HepG2 (cell line): ENCODE data around the gene ADRA2B. TPM values are rescaled to one million over a fixed set of nuclear protein-coding genes. Genes with fewer than 3 reads are reported as not detected.

Source experiments
- CC2D1A ChIP-seq: sonication (generic); formaldehyde crosslinking; IDR thresholded peaks from 2 replicates; pipeline ENCODE4 v1.8.1; 2023; ENCODE audit warnings: mild to moderate bottlenecking, missing genetic modification reagents
- CCDC6 ChIP-seq: sonication (generic); formaldehyde crosslinking; IDR thresholded peaks from 2 replicates; pipeline ENCODE4 v1.8.1; 2022; ENCODE audit warnings: mild to moderate bottlenecking, missing genetic modification reagents, moderate library complexity
- FOSL1 ChIP-seq: sonication (generic); formaldehyde crosslinking; IDR thresholded peaks from 2 replicates; pipeline ENCODE4 v1.9.0; 2021; ENCODE audit warnings: missing genetic modification reagents, borderline replicate concordance
- FOXA3 ChIP-seq: IDR thresholded peaks from 2 replicates; pipeline ENCODE4 v1.6.1; 2016; ENCODE audit warnings: missing genetic modification reagents, missing compliant biosample characterization
- FOXP4 ChIP-seq: sonication (generic); formaldehyde crosslinking; IDR thresholded peaks from 2 replicates; pipeline ENCODE4 v1.4.0; 2020; ENCODE audit warnings: missing genetic modification reagents
- HOMEZ ChIP-seq: IDR thresholded peaks from 2 replicates; pipeline ENCODE4 v1.6.1; 2016; ENCODE audit warnings: low read depth
- IRF2 ChIP-seq: IDR thresholded peaks from 2 replicates; pipeline ENCODE4 v1.6.1; 2018; ENCODE audit warnings: missing genetic modification reagents, missing compliant biosample characterization
- MAFF ChIP-seq: IDR thresholded peaks from 2 replicates; pipeline ENCODE4 v1.6.1; 2011; ENCODE audit warnings: low read depth, low read length, improper control_type of control experiment
- MIER2 ChIP-seq: IDR thresholded peaks from 2 replicates; pipeline ENCODE4 v1.6.1; 2016; ENCODE audit warnings: missing biosample characterization, missing genetic modification reagents
- NFKBIZ ChIP-seq: IDR thresholded peaks from 2 replicates; pipeline ENCODE4 v1.6.1; 2018; ENCODE audit warnings: missing genetic modification reagents, missing compliant biosample characterization
- PHF21A ChIP-seq: sonication (generic); formaldehyde crosslinking; IDR thresholded peaks from 2 replicates; pipeline ENCODE4 v1.5.0; 2020; ENCODE audit warnings: mild to moderate bottlenecking, missing genetic modification reagents
- SALL1 ChIP-seq: sonication (generic); formaldehyde crosslinking; IDR thresholded peaks from 2 replicates; pipeline ENCODE4 v1.8.0; 2022; ENCODE audit warnings: mild to moderate bottlenecking, missing genetic modification reagents
- UBTF ChIP-seq: sonication (generic); formaldehyde crosslinking; IDR thresholded peaks from 2 replicates; pipeline ENCODE4 v1.4.0; 2020; ENCODE audit warnings: mild to moderate bottlenecking, missing genetic modification reagents
- ZBTB7A ChIP-seq: sonication (generic); formaldehyde crosslinking; IDR thresholded peaks from 2 replicates; pipeline ENCODE4 v1.8.0; 2022; ENCODE audit warnings: mild to moderate bottlenecking, missing genetic modification reagents
- ZBTB7B ChIP-seq: sonication (generic); formaldehyde crosslinking; IDR thresholded peaks from 2 replicates; pipeline ENCODE4 v1.4.0; 2020; ENCODE audit warnings: missing genetic modification reagents
- ZNF280B ChIP-seq: sonication (generic); formaldehyde crosslinking; IDR thresholded peaks from 2 replicates; pipeline ENCODE4 v1.5.0; 2020; ENCODE audit warnings: missing genetic modification reagents, mild to moderate bottlenecking, borderline replicate concordance
- ZNF580 ChIP-seq: IDR thresholded peaks from 2 replicates; pipeline ENCODE4 v1.6.1; 2016; ENCODE audit warnings: low read depth, borderline replicate concordance
- ZNF644 ChIP-seq: IDR thresholded peaks from 2 replicates; pipeline ENCODE4 v1.6.1; 2016; ENCODE audit warnings: low read depth
- ZNF691 ChIP-seq: sonication (generic); formaldehyde crosslinking; IDR thresholded peaks from 2 replicates; pipeline ENCODE4 v1.4.0; 2020; ENCODE audit warnings: missing genetic modification reagents, low read depth, mild to moderate bottlenecking, borderline replicate concordance
- ZNF740 ChIP-seq: sonication (generic); formaldehyde crosslinking; IDR thresholded peaks from 2 replicates; pipeline ENCODE4 v1.4.0; 2020; ENCODE audit warnings: missing genetic modification reagents
- polyA plus RNA-seq, 8 experiments: library from polyadenylated mRNA; depleted of rRNA in 3 of 8; stranded (reverse) in 7 of 8; unstranded in 1 of 8; fragments of >200 nt; fragmentation: Illumina TruSeq in 4 of 8; extraction: Trizol in 4 of 8; gene quantifications; 2 replicates each; pipeline versions ENCODE4 v1.2.1 to v1.2.3, GENCODE V29; 2011 to 2016; ENCODE audit warnings: low read depth in 4 of 8, missing spikeins in 1 of 8, mixed read lengths in 1 of 8; ENCODE audit not compliant: insufficient read depth in 1 of 8
- total RNA-seq, 5 experiments: library from RNA; depleted of rRNA; stranded (reverse); fragments of >200 nt; fragmentation: Illumina TruSeq; extraction: Trizol; gene quantifications; 2 replicates each; pipeline ENCODE4 v1.2.3, GENCODE V29; 2016; ENCODE audit warnings: low read depth in 1 of 5

The ADRA2B gene
- total and polyA plus RNA-seq, 2 of the 13 experiments (the other 11 are each of a cell fraction or from before 2014, with no cell fraction given): not detected

GRCh38 chr2:96067902-96068581 is 48.3 kb downstream of the ADRA2B start (continued):
- TF ChIP-seq FOXP4 (CRISPR knock-in tag) (peak; percentile 75; the same call in 1 of the 2 replicates), ZNF644 (CRISPR knock-in tag) (peak; percentile 79), ZNF580 (CRISPR knock-in tag) (peak; percentile 29; the same call in 1 of the 2 replicates), ZNF691 (CRISPR knock-in tag) (0 out of 2 replicates have a peak, but pooled peaks have one; percentile 37), UBTF (CRISPR knock-in tag) (peak; percentile 88), PHF21A (CRISPR knock-in tag) (peak; percentile 93), NFKBIZ (0 out of 2 replicates have a peak, but pooled peaks have one; percentile 58), ZBTB7B (CRISPR knock-in tag) (peak; percentile 94), MAFF (peak; percentile 62), ZBTB7A (CRISPR knock-in tag) (peak; percentile 85; the same call in 1 of the 2 replicates), FOSL1 (CRISPR knock-in tag) (0 out of 2 replicates have a peak, but pooled peaks have one; percentile 63), CCDC6 (peak; percentile 50; the same call in 1 of the 2 replicates), ZNF740 (CRISPR knock-in tag) (peak; percentile 82; the same call in 1 of the 2 replicates), FOXA3 (peak; percentile 84), IRF2 (CRISPR knock-in tag) (peak; percentile 47; the same call in 1 of the 2 replicates), SALL1 (peak; percentile 87), HOMEZ (CRISPR knock-in tag) (peak; percentile 56; the same call in 1 of the 2 replicates), CC2D1A (CRISPR knock-in tag) (0 out of 2 replicates have a peak, but pooled peaks have one; percentile 55), ZNF280B (peak; percentile 65; the same call in 1 of the 2 replicates), MIER2 (peak; percentile 28; the same call in 1 of the 2 replicates)
